Hepatic stellate cell (primary cell): ENCODE data around the gene TMX1.

Source experiments
- DNase-seq: peaks from one replicate; pipeline ENCODE4 v3.0.0; 2011; ENCODE audit warnings: low spot score

Gene TMX1

GRCh38 chr14:51293149-51293911 lies 53.3 kb downstream of the TMX1 start:
- DNase-seq = no peak

GRCh38 chr14:51293912-51294389 lies 53.9 kb downstream of the TMX1 start:
- no peak for DNase-seq

- DNase-seq = no peak
Observed at GRCh38 chr14:51294951-51295525, 55.0 kb downstream of the TMX1 start.

- DNase-seq = no peak
Observed at GRCh38 chr14:51295646-51296263, 55.7 kb downstream of the TMX1 start.

- no peak for DNase-seq
Observed at GRCh38 chr14:51297066-51297465, 57.0 kb downstream of the TMX1 start.

- DNase-seq = no peak
Observed at GRCh38 chr14:51298895-51299294, 58.8 kb downstream of the TMX1 start.

GRCh38 chr14:51302295-51303030 lies 62.4 kb downstream of the TMX1 start:
- DNase-seq = no peak

GRCh38 chr14:51304438-51304837 lies 64.4 kb downstream of the TMX1 start:
- DNase-seq = no peak

DNA sequence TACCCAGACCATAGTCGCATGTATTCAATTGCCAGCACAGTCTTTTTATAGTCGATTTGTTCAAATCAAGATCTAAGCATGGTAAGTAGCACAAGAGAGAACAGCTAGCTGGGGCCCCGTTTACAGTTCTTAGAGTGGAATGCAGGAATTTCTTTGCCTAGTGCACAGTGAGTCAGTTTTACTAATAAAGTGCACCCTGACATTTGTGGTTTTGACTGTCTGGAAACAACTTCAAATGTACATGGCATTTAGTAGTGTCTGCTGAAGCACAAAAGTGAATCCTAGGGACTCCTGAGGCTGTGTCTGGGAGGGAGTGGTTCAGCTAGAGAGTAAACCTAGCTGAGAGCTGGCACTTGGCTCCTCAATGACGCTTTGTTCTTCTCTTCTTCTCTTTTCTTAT lies 64.9 kb downstream of the TMX1 start:
- peak; percentile 69 for DNase-seq

DNA sequence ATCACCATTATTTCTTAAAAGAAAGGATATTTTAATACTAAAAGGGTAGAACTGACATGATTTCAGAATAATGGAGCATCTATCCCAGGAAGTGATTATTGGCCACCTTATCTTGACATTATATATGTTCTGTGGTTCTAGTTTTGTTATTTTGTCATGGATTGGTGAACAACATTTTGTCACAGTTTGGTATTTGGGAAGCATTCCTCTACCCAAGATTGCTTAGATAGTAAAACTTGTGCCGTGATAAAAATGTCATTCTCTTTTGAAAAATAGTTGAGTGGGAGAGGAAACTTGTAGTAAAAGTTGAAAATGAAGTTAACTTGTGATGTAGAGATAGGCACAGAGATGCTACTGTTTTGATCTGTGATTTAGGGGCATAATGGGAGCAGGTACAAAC lies 65.7 kb downstream of the TMX1 start:
- DNase-seq = no peak
